Measurements from ENCODE around the gene UBE3A. TPM values are rescaled to one million over a fixed set of nuclear protein-coding genes. Genes with fewer than 3 reads are reported as not detected.
A peak's percentile ranks its signal among the peaks of the same experiment; 100 is the strongest.
"Not testable (repeated sequence)": the region's sequence is repeated elsewhere in the genome, so short reads cannot be mapped to it uniquely, and the experiment has no call there.

Gene UBE3A
- total RNA-seq, 1 donor from 2014 or later: 49.8 TPM

DNA sequence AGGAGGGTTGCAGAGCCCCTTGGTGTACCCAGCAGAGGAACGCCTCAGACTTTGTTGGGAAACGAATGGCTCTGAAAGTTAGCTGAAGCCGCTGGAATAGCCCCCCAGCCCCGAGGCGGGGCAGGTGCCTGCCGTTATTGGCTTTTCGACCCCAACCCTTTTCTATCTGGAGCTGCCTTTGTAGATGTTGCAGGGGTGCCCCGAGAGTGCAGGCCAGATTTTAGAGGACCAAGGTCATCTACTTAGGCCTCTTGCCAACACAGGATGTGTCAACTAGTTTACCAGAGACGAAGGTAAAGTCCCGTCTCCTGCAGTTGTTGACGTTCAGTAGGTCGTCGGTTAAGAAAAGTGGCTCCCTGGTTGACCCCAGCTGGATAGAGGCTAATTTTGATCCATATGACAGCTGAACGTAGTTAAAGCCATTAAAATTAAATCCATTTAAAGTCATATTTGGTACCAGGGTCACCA is 579 bp upstream of the UBE3A start:
- DNase-seq (ENCODE audit: low spot score) (peak; percentile 77), ATAC-seq (peak; percentile 60)

GRCh38 chr15:25437777-25438600 is 835 bp downstream of the UBE3A start:
- DNase-seq (ENCODE audit: low spot score) (peak; percentile 73), ATAC-seq (peak; percentile 75)

GRCh38 chr15:25436707-25437106 is 2.1 kb downstream of the UBE3A start:
- no peak for ATAC-seq
- DNase-seq (ENCODE audit: low spot score): no peak

GRCh38 chr15:25435474-25436243 is 3.2 kb downstream of the UBE3A start:
- DNase-seq (ENCODE audit: low spot score) (no peak), ATAC-seq (no peak)

GRCh38 chr15:25433118-25433865 is 5.5 kb downstream of the UBE3A start:
- ATAC-seq: no peak
- DNase-seq (ENCODE audit: low spot score): no peak

- ATAC-seq (no peak), DNase-seq (ENCODE audit: low spot score) (no peak)
Observed at GRCh38 chr15:25431836-25432561, 6.8 kb downstream of the UBE3A start.

- ATAC-seq (no peak), DNase-seq (ENCODE audit: low spot score) (no peak)
Observed at GRCh38 chr15:25427861-25428260, 11.0 kb downstream of the UBE3A start.

- ATAC-seq (peak; percentile 22), DNase-seq (ENCODE audit: low spot score) (no peak)
Observed at GRCh38 chr15:25426896-25427610, 11.8 kb downstream of the UBE3A start.

GRCh38 chr15:25424073-25424472 is 14.8 kb downstream of the UBE3A start:
- no peak for DNase-seq (ENCODE audit: low spot score)
- ATAC-seq: no peak

- DNase-seq (ENCODE audit: low spot score): no peak
- ATAC-seq: no peak
Observed at GRCh38 chr15:25422021-25422420, 16.8 kb downstream of the UBE3A start.

- ATAC-seq (no peak), DNase-seq (ENCODE audit: low spot score) (no peak)
Observed at GRCh38 chr15:25418202-25418601, 20.6 kb downstream of the UBE3A start.

GRCh38 chr15:25417604-25418003 is 21.2 kb downstream of the UBE3A start:
- no peak for DNase-seq (ENCODE audit: low spot score)
- ATAC-seq: no peak

GRCh38 chr15:25416693-25417092 is 22.1 kb downstream of the UBE3A start:
- peak; percentile 36 for ATAC-seq
- no peak for DNase-seq (ENCODE audit: low spot score)

- DNase-seq (ENCODE audit: low spot score): no peak
- no peak for ATAC-seq
Observed at GRCh38 chr15:25415707-25416106, 23.1 kb downstream of the UBE3A start.

DNA sequence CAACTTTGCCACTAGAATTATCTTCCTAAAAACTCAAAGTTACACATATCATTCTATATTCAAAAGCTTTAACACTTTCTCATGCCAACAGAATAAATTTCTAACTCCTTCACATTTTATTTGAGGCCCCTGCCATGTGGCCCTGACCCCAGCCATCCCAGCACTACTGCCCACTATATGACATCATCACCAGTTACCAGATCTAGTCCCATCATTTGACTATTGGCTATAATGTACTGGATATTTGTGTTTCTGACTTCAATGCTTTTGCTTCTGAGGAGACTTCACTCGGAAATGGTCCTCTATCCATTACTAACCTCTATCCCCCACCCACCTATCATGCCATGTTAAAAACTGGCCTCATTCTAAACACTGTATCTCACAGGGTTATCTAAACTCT is 23.6 kb downstream of the UBE3A start:
- DNase-seq (ENCODE audit: low spot score) (no peak), ATAC-seq (no peak)

- no peak for ATAC-seq
Observed at GRCh38 chr15:25410649-25411048, 28.2 kb downstream of the UBE3A start.

DNA sequence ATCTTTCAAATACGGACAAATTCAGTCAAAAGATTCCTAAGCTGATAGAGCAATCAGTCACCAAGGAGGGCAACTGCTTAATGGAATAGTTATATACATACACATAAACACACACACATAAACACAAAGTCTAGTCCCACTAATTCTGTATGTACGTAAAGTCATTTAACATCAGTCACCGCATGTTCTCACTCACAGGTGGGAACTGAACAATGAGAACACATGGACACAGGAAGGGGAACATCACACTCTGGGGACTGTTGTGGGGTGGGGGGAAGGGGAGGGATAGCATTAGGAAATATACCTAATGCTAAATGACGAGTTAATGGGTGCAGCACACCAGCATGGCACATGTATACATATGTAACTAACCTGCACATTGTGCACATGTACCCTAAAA is 29.1 kb downstream of the UBE3A start:
- ATAC-seq; DNase-seq (ENCODE audit: low spot score): not testable (repeated sequence)

More at GRCh38 chr15:25410649-25411048, 28.2 kb downstream of the UBE3A start:
- no peak for DNase-seq (ENCODE audit: low spot score)

GRCh38 chr15:25408929-25409328 is 29.9 kb downstream of the UBE3A start:
- DNase-seq (ENCODE audit: low spot score): no peak
- no peak for ATAC-seq

DNA sequence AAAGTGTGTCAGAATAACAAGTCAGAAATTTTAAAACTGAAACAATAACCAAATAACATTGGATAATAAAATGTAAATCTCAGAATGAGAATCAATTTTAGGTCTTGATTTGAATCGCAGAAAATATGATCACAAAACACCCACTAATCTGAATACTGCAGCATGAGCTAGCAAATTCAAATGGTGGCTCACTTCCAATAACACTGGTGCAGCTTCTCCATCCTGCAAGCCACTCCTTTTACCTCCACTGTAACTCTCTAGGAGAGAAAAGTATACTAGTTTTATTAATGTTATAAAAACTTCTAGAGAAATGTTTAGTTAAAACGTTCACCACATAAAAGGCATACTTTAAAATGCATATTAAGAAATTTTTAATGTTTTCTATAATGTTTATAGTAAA is 30.4 kb downstream of the UBE3A start:
- ATAC-seq (peak; percentile 51), DNase-seq (ENCODE audit: low spot score) (no peak)

GRCh38 chr15:25407950-25408349 is 30.9 kb downstream of the UBE3A start:
- DNase-seq (ENCODE audit: low spot score): no peak
- ATAC-seq: peak; percentile 26

All from left lobe of liver (tissue), 2 donors.